ENCODE data around the gene RASGRP3. TPM values are rescaled to one million over a fixed set of nuclear protein-coding genes. Genes with fewer than 3 reads are reported as not detected.
"Not testable (repeated sequence)": the region's sequence is repeated elsewhere in the genome, so short reads cannot be mapped to it uniquely, and the experiment has no call there.

The RASGRP3 gene
- polyA plus RNA-seq, 3 donors from 2014 or later = 1.8 to 2.5 TPM; not detected in 1

GRCh38 chr2:33443274-33443829, 33.1 kb upstream of the RASGRP3 start:
- H3K4me1 Mint-ChIP-seq = no peaks in the 10 kb centered on the region
- peaks cover 6% of the 10 kb centered on the region in 3 donors for H3K27me3 Mint-ChIP-seq (ENCODE audit: low read depth in 3 of 3)
- H3K4me3 Mint-ChIP-seq = no peak overlapping the region
- no peak for DNase-seq
- H3K9me3 Mint-ChIP-seq = no peaks in the 10 kb centered on the region
- no peak overlapping the region for H3K27ac Mint-ChIP-seq
- H3K36me3 Mint-ChIP-seq = no peaks in the 10 kb centered on the region

DNA sequence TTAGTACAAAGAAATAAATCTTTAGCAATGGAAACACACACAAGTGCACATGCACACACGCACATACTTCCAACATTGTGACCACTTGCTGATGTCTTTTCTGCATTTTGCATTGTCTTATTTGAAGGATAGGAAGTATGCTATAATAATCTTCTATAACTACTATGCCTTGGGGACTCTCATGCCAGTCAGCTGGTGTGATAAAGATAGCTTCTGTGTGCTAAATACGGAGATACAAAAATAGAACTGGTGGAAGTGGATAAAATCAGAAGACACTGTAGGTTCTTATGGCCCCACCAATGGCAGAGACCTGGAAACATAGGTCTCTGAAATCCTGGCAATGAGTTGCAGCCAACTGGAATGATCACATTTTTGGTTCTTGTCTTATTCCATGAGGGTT, 31.5 kb upstream of the RASGRP3 start:
- Mint-ChIP-seq H3K9me3 (no peaks in the 10 kb centered on the region), H3K36me3 (no peaks in the 10 kb centered on the region), H3K4me3 (no peak overlapping the region), H3K27ac (no peak overlapping the region), H3K27me3 (ENCODE audit: low read depth in 3 of 3) (peaks cover 3 to 8% (median 5%) of the 10 kb centered on the region in 3 donors), H3K4me1 (no peaks in the 10 kb centered on the region)
- no peak for DNase-seq

- no peak overlapping the region for H3K4me3 Mint-ChIP-seq
- no peak overlapping the region for H3K27ac Mint-ChIP-seq
- peaks cover 2 to 6% (median 3%) of the 10 kb centered on the region in 3 donors for H3K27me3 Mint-ChIP-seq (ENCODE audit: low read depth in 3 of 3)
- H3K9me3 Mint-ChIP-seq = peaks cover 0 to 11% (median 10%) of the 10 kb centered on the region in 6 donors
- no peaks in the 10 kb centered on the region for H3K4me1 Mint-ChIP-seq
- peaks cover 0 to 4% (median 0%) of the 10 kb centered on the region in 3 donors for H3K36me3 Mint-ChIP-seq
- DNase-seq = no peak
Observed at GRCh38 chr2:33448220-33448899, 28.1 kb upstream of the RASGRP3 start.

DNA sequence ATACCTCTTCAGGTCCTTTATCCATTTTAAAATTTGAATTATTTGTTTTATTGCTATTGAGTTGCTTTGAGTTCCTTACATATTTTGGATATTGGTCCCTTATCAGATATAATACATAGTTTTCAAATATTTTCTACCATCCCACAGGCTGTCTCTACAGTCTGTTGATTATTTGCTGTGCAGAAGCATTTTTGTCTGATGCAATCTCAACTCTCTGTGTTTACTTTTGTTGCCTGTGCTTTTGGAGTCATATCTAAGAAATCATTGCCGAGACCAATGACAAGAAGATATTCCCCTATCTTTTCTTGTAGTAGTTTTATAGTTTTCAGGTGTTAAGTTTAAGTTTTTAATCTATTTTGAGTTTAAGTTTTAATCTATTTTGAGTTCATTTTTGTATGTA, 25.2 kb upstream of the RASGRP3 start:
- no peak for DNase-seq
- H3K4me3 Mint-ChIP-seq = no peak overlapping the region
- peaks cover 0 to 11% (median 10%) of the 10 kb centered on the region in 6 donors for H3K9me3 Mint-ChIP-seq
- no peak overlapping the region for H3K27ac Mint-ChIP-seq
- H3K4me1 Mint-ChIP-seq = no peaks in the 10 kb centered on the region
- peaks cover 0 to 4% (median 0%) of the 10 kb centered on the region in 3 donors for H3K36me3 Mint-ChIP-seq
- peaks cover 2 to 5% (median 3%) of the 10 kb centered on the region in 3 donors for H3K27me3 Mint-ChIP-seq (ENCODE audit: low read depth in 3 of 3)

DNA sequence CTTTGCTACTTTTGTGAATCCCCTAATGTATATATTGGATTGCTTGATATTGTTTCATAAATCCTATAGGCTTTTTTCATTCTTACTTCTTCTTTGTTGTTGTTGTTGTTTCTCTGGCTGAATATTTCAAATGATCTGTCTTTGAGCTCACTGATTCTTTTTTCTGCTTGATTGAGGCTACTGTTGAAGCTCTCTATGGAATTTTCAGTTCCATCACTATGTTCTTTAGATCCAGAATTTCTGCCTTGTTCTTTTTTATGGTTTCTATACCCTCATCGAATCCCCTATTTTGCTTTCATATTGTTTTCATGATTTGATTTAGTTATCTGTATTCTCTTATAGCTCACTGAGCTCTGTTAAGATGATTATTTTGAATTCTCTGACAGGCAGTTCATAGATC, 24.6 kb upstream of the RASGRP3 start:
- no peak for DNase-seq
- peaks cover 2 to 3% (median 2%) of the 10 kb centered on the region in 3 donors for H3K27me3 Mint-ChIP-seq (ENCODE audit: low read depth in 3 of 3)
- H3K9me3 Mint-ChIP-seq = peaks cover 0 to 11% (median 10%) of the 10 kb centered on the region in 6 donors
- H3K27ac Mint-ChIP-seq = no peak overlapping the region
- no peaks in the 10 kb centered on the region for H3K4me1 Mint-ChIP-seq
- no peak overlapping the region for H3K4me3 Mint-ChIP-seq
- H3K36me3 Mint-ChIP-seq = peaks cover 0 to 4% (median 0%) of the 10 kb centered on the region in 3 donors

DNA sequence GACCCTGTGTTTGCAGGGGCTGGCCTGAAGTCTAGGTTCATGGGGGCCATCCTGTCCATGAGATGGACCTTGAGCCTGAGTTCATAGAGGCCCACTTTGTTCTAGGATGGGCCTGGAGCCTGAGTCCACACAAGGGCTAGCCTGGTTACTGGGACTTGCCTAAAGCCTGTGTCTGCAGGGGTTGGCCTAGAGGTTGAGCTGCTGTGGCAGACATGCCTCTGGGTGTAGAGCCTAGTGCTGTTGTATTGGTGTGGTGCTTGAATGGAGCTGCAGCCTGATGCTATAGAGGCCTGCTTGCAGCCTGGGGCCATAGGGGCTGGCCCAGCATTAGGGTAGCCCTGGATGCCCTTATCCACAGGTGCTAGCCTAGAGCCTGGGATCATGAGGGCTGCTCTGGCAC, 23.9 kb upstream of the RASGRP3 start:
- no peaks in the 10 kb centered on the region for H3K4me1 Mint-ChIP-seq
- DNase-seq = no peak
- H3K27me3 Mint-ChIP-seq (ENCODE audit: low read depth in 3 of 3) = peaks cover 2 to 3% (median 2%) of the 10 kb centered on the region in 3 donors
- peaks cover 0 to 4% (median 0%) of the 10 kb centered on the region in 3 donors for H3K36me3 Mint-ChIP-seq
- no peak overlapping the region for H3K4me3 Mint-ChIP-seq
- peaks cover 0 to 11% (median 10%) of the 10 kb centered on the region in 6 donors for H3K9me3 Mint-ChIP-seq
- H3K27ac Mint-ChIP-seq = no peak overlapping the region

GRCh38 chr2:33453905-33454479, 22.5 kb upstream of the RASGRP3 start:
- no peak for DNase-seq
- no peaks in the 10 kb centered on the region for H3K4me1 Mint-ChIP-seq
- no peak overlapping the region for H3K27ac Mint-ChIP-seq

GRCh38 chr2:33457556-33458247, 18.7 kb upstream of the RASGRP3 start:
- no peaks in the 10 kb centered on the region for H3K9me3 Mint-ChIP-seq
- H3K36me3 Mint-ChIP-seq = no peaks in the 10 kb centered on the region
- no peak overlapping the region for H3K27ac Mint-ChIP-seq

More at GRCh38 chr2:33453905-33454479, 22.5 kb upstream of the RASGRP3 start:
- Mint-ChIP-seq H3K4me3 (no peak overlapping the region), H3K36me3 (peaks cover 0 to 4% (median 0%) of the 10 kb centered on the region in 3 donors), H3K27me3 (ENCODE audit: low read depth in 3 of 3) (peaks cover 0 to 3% (median 2%) of the 10 kb centered on the region in 3 donors), H3K9me3 (peaks cover 0 to 11% (median 10%) of the 10 kb centered on the region in 6 donors)

GRCh38 chr2:33458248-33458819, 18.1 kb upstream of the RASGRP3 start:
- no peaks in the 10 kb centered on the region for H3K27me3 Mint-ChIP-seq (ENCODE audit: low read depth in 3 of 3)
- H3K36me3 Mint-ChIP-seq = no peaks in the 10 kb centered on the region
- H3K4me3 Mint-ChIP-seq = no peak overlapping the region
- H3K27ac Mint-ChIP-seq = no peak overlapping the region
- H3K4me1 Mint-ChIP-seq = no peaks in the 10 kb centered on the region
- no peak for DNase-seq
- no peaks in the 10 kb centered on the region for H3K9me3 Mint-ChIP-seq

More at GRCh38 chr2:33457556-33458247, 18.7 kb upstream of the RASGRP3 start:
- Mint-ChIP-seq H3K27me3 (ENCODE audit: low read depth in 3 of 3) (no peaks in the 10 kb centered on the region), H3K4me1 (no peaks in the 10 kb centered on the region), H3K4me3 (no peak overlapping the region)
- DNase-seq = no peak

DNA sequence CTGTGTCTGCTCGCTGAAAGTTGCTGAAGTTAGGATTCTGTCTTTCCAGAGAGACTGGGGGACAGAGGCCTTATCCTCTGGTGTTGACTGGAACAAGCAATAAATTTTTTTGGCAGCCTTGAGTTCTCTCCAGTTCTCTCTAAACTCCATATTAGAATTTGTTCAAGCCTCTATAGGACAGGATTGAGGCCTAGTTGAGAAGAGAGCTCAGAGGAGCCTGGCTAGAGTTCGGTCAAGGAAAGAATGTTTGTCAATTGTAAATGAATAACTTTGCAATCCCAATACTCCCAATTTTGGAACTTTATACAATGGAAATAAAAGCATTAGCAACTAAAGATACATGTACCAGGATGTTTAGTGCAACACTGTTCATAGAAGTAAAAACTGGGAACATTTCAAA, 16.7 kb upstream of the RASGRP3 start:
- no peak overlapping the region for H3K4me3 Mint-ChIP-seq
- no peaks in the 10 kb centered on the region for H3K9me3 Mint-ChIP-seq
- no peaks in the 10 kb centered on the region for H3K4me1 Mint-ChIP-seq
- H3K36me3 Mint-ChIP-seq = no peaks in the 10 kb centered on the region
- no peak for DNase-seq
- no peak overlapping the region for H3K27ac Mint-ChIP-seq
- no peaks in the 10 kb centered on the region for H3K27me3 Mint-ChIP-seq (ENCODE audit: low read depth in 3 of 3)

GRCh38 chr2:33462512-33462911, 13.9 kb upstream of the RASGRP3 start:
- not testable (repeated sequence) for H3K4me3 Mint-ChIP-seq; DNase-seq; H3K27ac Mint-ChIP-seq; H3K36me3 Mint-ChIP-seq; H3K27me3 Mint-ChIP-seq (ENCODE audit: low read depth in 3 of 3); H3K4me1 Mint-ChIP-seq; H3K9me3 Mint-ChIP-seq

DNA sequence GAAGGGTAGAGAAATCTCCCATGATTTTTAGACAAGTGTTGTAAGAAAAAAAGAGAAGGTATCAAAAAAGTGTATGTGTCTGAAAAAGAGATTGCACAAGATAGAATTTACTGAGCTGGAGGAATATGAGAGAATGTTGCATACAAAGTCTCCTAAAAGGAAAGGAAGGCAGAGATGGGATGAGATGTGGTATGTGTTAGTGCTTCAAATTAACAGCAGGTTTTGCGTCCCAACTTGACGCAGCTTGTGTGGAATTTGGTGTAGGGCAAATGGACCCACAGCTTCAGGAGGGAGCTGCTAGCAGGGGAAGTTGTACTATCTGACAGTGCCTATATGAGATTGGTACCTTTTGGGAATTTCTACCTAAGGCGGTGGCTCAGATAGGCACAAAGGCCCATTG, 9.0 kb upstream of the RASGRP3 start:
- Mint-ChIP-seq H3K9me3 (no peaks in the 10 kb centered on the region), H3K27me3 (ENCODE audit: low read depth in 3 of 3) (peaks cover 0 to 4% (median 1%) of the 10 kb centered on the region in 3 donors), H3K36me3 (no peaks in the 10 kb centered on the region), H3K4me3 (no peak overlapping the region), H3K27ac (no peak overlapping the region), H3K4me1 (no peaks in the 10 kb centered on the region)
- no peak for DNase-seq

DNA sequence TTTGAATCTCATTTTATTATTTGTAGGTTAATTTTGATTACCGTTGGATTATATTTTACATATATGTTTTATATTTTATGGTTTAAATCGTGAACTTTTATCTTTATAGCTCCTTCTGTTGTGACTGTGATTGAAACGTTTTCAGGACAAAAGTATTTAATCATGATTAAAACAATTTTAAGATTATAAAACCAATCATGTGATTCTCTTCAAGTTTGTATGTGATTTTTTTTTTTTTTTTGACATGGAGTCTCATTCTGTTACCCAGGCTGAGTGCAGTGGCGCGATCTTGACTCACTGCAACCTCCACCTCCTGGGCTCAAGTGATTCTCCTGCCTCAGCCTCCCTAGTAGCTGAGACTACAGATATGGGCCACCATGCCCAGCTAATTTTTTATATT, 7.2 kb upstream of the RASGRP3 start:
- Mint-ChIP-seq H3K4me3 (no peak overlapping the region), H3K27me3 (ENCODE audit: low read depth in 3 of 3) (peaks cover 2 to 7% (median 5%) of the 10 kb centered on the region in 3 donors), H3K4me1 (peaks cover 0 to 1% of the 10 kb centered on the region in 2 donors), H3K36me3 (no peaks in the 10 kb centered on the region), H3K9me3 (no peaks in the 10 kb centered on the region), H3K27ac (no peak overlapping the region)
- DNase-seq = no peak
